ENCODE data around the gene TUBA1A. TPM values are rescaled to one million over a fixed set of nuclear protein-coding genes. Genes with fewer than 3 reads are reported as not detected.

Gene TUBA1A
- total RNA-seq, 1 donor from 2014 or later, result 942 TPM

Small RNA genes lying within 50 kb of the gene (small RNA-seq; reads per million reads assigned to genes)
- not detected for gene RF00017

Other genes starting within 250 kb of the TUBA1A start
- gene ARF3, start 231.6 kb downstream of the TUBA1A start, total RNA-seq, result 19.8 TPM
- 0.52 TPM for gene WNT10B, start 217.3 kb downstream of the TUBA1A start, total RNA-seq
- gene WNT1, start 210.8 kb downstream of the TUBA1A start, total RNA-seq, result not detected
- gene DDN, start 189.7 kb downstream of the TUBA1A start, total RNA-seq, result 18.8 TPM
- 41.8 TPM for gene PRKAG1, start 170.3 kb downstream of the TUBA1A start, total RNA-seq
- 26.1 TPM for gene KMT2D, start 128.3 kb downstream of the TUBA1A start, total RNA-seq
- 0.52 TPM for gene RHEBL1, start 119.1 kb downstream of the TUBA1A start, total RNA-seq
- gene DHH, start 94.3 kb downstream of the TUBA1A start, total RNA-seq, result 1.6 TPM
- 21.4 TPM for gene LMBR1L, start 78.2 kb downstream of the TUBA1A start, total RNA-seq
- gene TUBA1B, start 57.7 kb downstream of the TUBA1A start, total RNA-seq, result 674 TPM
- gene TUBA1C, start 76.0 kb upstream of the TUBA1A start, total RNA-seq, result 34.4 TPM
- 2.6 TPM for gene PRPH, start 106.1 kb upstream of the TUBA1A start, total RNA-seq
- gene TROAP, start 134.2 kb upstream of the TUBA1A start, total RNA-seq, result 3.1 TPM
- not detected for gene C1QL4, start 148.1 kb upstream of the TUBA1A start, total RNA-seq
- gene DNAJC22, start 157.8 kb upstream of the TUBA1A start, total RNA-seq, result not detected
- gene SPATS2, start 178.4 kb upstream of the TUBA1A start, total RNA-seq, result 19.8 TPM

Data from skeletal muscle tissue (tissue), 2 donors.